ENCODE measurements around the gene RYR2.

The RYR2 gene

DNA sequence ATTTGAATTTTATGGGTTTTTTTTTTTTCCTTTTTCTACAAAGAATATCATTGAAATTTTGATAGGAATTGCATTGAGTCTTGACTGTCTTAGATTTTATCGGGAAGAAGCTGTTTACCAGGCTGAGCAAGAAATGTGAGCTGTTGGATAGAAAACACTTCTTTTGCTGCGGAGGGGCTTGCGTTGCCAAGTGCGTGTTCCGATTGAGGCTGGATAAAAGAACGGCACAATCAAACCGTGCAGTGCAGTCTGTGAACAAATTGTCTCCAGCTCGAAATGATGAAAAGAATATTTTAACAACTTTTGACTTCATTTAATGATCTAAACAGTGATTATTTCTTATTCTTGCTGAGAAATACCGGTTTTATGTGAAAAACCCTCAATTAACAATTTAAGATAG, 149.4 kb downstream of the RYR2 start:
- H3K4me2 ChIP-seq (ENCODE audit: low read length), result no peak overlapping the region
- no peak overlapping the region for H3K9ac ChIP-seq (ENCODE audit: low read length)
- H3K4me1 ChIP-seq (ENCODE audit: insufficient read depth, low read length, severe bottlenecking), result no peaks in the 10 kb centered on the region
- no peaks in the 10 kb centered on the region for H3K27me3 ChIP-seq (ENCODE audit: insufficient read depth, low read length)
- H3K9me3 ChIP-seq (ENCODE audit: low read length), result no peaks in the 10 kb centered on the region
- no peak overlapping the region for H2AFZ ChIP-seq (ENCODE audit: low read length)
- no peaks in the 10 kb centered on the region for H4K20me1 ChIP-seq (ENCODE audit: insufficient read depth, low read length)
- TF ChIP-seq EZH2 (IDR thresholded peaks at IDR 0.05; ENCODE audit: borderline replicate concordance, low read length), result no peak
- TF ChIP-seq, protein P1, sequence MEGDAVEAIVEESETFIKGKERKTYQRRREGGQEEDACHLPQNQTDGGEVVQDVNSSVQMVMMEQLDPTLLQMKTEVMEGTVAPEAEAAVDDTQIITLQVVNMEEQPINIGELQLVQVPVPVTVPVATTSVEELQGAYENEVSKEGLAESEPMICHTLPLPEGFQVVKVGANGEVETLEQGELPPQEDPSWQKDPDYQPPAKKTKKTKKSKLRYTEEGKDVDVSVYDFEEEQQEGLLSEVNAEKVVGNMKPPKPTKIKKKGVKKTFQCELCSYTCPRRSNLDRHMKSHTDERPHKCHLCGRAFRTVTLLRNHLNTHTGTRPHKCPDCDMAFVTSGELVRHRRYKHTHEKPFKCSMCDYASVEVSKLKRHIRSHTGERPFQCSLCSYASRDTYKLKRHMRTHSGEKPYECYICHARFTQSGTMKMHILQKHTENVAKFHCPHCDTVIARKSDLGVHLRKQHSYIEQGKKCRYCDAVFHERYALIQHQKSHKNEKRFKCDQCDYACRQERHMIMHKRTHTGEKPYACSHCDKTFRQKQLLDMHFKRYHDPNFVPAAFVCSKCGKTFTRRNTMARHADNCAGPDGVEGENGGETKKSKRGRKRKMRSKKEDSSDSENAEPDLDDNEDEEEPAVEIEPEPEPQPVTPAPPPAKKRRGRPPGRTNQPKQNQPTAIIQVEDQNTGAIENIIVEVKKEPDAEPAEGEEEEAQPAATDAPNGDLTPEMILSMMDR (IDR thresholded peaks at IDR 0.05; ENCODE audit: low read length), result no peak
- no peaks in the 10 kb centered on the region for H3K36me3 ChIP-seq (ENCODE audit: insufficient read depth, low read length)
- H3K27ac ChIP-seq (ENCODE audit: low read depth, low read length, poor library complexity, severe bottlenecking), result no peak overlapping the region
- no peaks in the 10 kb centered on the region for H3K79me2 ChIP-seq (ENCODE audit: insufficient read depth, low read length)
- no peaks in the 10 kb centered on the region for H3F3A ChIP-seq (ENCODE audit: insufficient read depth, low read length)
- H3K4me3 ChIP-seq (ENCODE audit: low read depth, low read length, poor library complexity, severe bottlenecking), result no peak overlapping the region
- H3K9me2 ChIP-seq (ENCODE audit: low read depth, low read length), result no peaks in the 10 kb centered on the region

DNA sequence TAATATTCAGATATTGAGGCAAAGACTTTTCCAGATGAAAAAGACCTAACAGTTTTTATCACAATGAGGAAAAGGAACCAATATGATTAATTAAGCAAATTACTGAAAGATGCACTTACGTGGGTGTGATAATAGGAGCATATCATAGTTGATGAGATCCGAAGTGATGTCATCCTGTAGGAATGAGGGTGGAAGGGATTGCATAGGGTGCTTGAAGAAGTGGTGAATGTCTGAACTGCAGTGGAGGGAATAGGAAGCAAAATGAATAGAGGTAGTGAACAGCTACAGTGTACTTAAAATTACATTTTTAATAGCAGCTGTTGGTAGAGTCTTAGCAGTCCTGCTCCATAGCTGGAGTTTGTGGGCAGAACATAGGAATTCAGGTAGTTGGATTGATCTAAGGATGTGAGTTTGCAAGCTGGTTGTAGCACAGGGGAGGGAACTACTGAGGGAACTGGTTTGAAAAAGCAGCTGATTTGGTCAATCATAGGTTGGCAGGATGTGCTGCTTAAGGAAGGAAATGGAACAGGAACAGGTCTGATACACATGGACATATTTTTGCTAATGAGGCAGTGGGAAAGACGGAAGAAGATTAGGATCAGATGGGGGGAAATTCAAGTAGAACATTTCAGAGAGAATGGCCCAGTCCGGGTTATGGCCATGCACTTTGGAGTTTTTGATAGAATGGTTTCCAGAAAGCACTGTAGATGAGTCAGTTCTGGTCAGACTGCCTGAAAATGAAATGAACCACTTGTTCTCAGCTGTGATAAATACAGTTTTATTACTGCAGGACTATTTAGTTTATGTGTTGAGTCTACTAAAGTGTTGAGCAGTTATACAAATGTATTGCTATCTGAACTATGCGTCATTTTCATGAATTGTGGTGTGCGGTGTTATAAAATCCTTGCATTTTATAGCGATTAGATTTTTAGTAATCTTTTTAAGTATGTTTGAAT, 155.8 kb downstream of the RYR2 start:
- no peak overlapping the region for H3K4me3 ChIP-seq (ENCODE audit: low read depth, low read length, poor library complexity, severe bottlenecking)
- no peaks in the 10 kb centered on the region for H3K79me2 ChIP-seq (ENCODE audit: insufficient read depth, low read length)
- H3K9me3 ChIP-seq (ENCODE audit: low read length), result no peaks in the 10 kb centered on the region
- H3K27ac ChIP-seq (ENCODE audit: low read depth, low read length, poor library complexity, severe bottlenecking), result no peak overlapping the region
- H3K4me1 ChIP-seq (ENCODE audit: insufficient read depth, low read length, severe bottlenecking), result no peaks in the 10 kb centered on the region
- H3K9me2 ChIP-seq (ENCODE audit: low read depth, low read length), result no peaks in the 10 kb centered on the region
- TF ChIP-seq EZH2 (IDR thresholded peaks at IDR 0.05; ENCODE audit: borderline replicate concordance, low read length), result no peak
- TF ChIP-seq, protein P1 (IDR thresholded peaks at IDR 0.05; ENCODE audit: low read length), result no peak
- no peaks in the 10 kb centered on the region for H3F3A ChIP-seq (ENCODE audit: insufficient read depth, low read length)
- no peak overlapping the region for H3K9ac ChIP-seq (ENCODE audit: low read length)
- H3K4me2 ChIP-seq (ENCODE audit: low read length), result no peak overlapping the region
- H3K36me3 ChIP-seq (ENCODE audit: insufficient read depth, low read length), result no peaks in the 10 kb centered on the region
- no peaks in the 10 kb centered on the region for H3K27me3 ChIP-seq (ENCODE audit: insufficient read depth, low read length)
- H4K20me1 ChIP-seq (ENCODE audit: insufficient read depth, low read length), result no peaks in the 10 kb centered on the region
- H2AFZ ChIP-seq (ENCODE audit: low read length), result no peak overlapping the region

GRCh38 chr1:237199026-237199425, 157.0 kb downstream of the RYR2 start:
- Histone ChIP-seq H3K27ac (ENCODE audit: low read depth, low read length, poor library complexity, severe bottlenecking) (no peak overlapping the region), H3K27me3 (ENCODE audit: insufficient read depth, low read length) (no peaks in the 10 kb centered on the region), H3K36me3 (ENCODE audit: insufficient read depth, low read length) (no peaks in the 10 kb centered on the region)

More at GRCh38 chr1:237199026-237199425, 157.0 kb downstream of the RYR2 start:
- Histone ChIP-seq H3K4me3 (ENCODE audit: low read depth, low read length, poor library complexity, severe bottlenecking) (no peak overlapping the region), H2AFZ (ENCODE audit: low read length) (no peak overlapping the region), H4K20me1 (ENCODE audit: insufficient read depth, low read length) (no peaks in the 10 kb centered on the region), H3K79me2 (ENCODE audit: insufficient read depth, low read length) (no peaks in the 10 kb centered on the region), H3K4me1 (ENCODE audit: insufficient read depth, low read length, severe bottlenecking) (no peaks in the 10 kb centered on the region), H3K9ac (ENCODE audit: low read length) (no peak overlapping the region), H3K4me2 (ENCODE audit: low read length) (no peak overlapping the region), H3K9me3 (ENCODE audit: low read length) (no peaks in the 10 kb centered on the region), H3K9me2 (ENCODE audit: low read depth, low read length) (no peaks in the 10 kb centered on the region), H3F3A (ENCODE audit: insufficient read depth, low read length) (no peaks in the 10 kb centered on the region)
- TF ChIP-seq EZH2 (IDR thresholded peaks at IDR 0.05; ENCODE audit: borderline replicate concordance, low read length), result no peak
- TF ChIP-seq, protein P1 (IDR thresholded peaks at IDR 0.05; ENCODE audit: low read length), result no peak
